Airway epithelial cell (primary cell): Measurements from ENCODE around the gene IFIH1. TPM values are rescaled to one million over a fixed set of nuclear protein-coding genes. Genes with fewer than 3 reads are reported as not detected.

Experiments
- total RNA-seq: library from RNA; depleted of rRNA; stranded (reverse); fragments of >200 nt; gene quantifications from 2 replicates; pipeline ENCODE4 v1.2.3, GENCODE V29; 2015

Gene IFIH1
- total RNA-seq, result 5.2 and 8.0 TPM in 2 replicates

GRCh38 chr2:162318328-162319180 lies at the start of gene IFIH1:
TSS of gene IFIH1 (minus strand) at chr2:162318684. CDS start at chr2:162318307, 377 bp downstream.

GRCh38 chr2:162343824-162344616 lies 25.5 kb upstream of the IFIH1 start, which contains the start of gene GCA:
TSS of gene GCA (plus strand) at chr2:162344132. CDS start at chr2:162344249, 117 bp downstream.

GRCh38 chr2:162243294-162243693 lies 75.2 kb downstream of the IFIH1 start, which contains the start of gene FAP:
TSS of gene FAP (minus strand) at chr2:162243445. CDS start at chr2:162243327, 118 bp downstream.

Other genes with a start within 250 kb of the IFIH1 start
- gene DPP4, start 244.5 kb downstream of the IFIH1 start, total RNA-seq, result 0.35 and 0.60 TPM in 2 replicates
- not detected in 2 replicates for gene GCG, start 166.4 kb downstream of the IFIH1 start, total RNA-seq
- 3.2 and 4.3 TPM in 2 replicates for gene FAP, start 75.2 kb downstream of the IFIH1 start, total RNA-seq
- 7.1 TPM in 2 replicates for gene GCA, start 25.4 kb upstream of the IFIH1 start, total RNA-seq